SKM-1 treated with dmso at 0.1 percent for 144 hours (cell line): Measurements from ENCODE around the gene RGS5.

ENCODE experiments used
- DNase-seq: peaks from one replicate; lab custom pipeline; 2025; ENCODE audit not compliant: unreplicated experiment; lab: John Stamatoyannopoulos, UW

RGS5 gene

GRCh38 chr1:163148911-163149310, 53.8 kb downstream of the RGS5 start:
- DNase-seq = no peak

DNA sequence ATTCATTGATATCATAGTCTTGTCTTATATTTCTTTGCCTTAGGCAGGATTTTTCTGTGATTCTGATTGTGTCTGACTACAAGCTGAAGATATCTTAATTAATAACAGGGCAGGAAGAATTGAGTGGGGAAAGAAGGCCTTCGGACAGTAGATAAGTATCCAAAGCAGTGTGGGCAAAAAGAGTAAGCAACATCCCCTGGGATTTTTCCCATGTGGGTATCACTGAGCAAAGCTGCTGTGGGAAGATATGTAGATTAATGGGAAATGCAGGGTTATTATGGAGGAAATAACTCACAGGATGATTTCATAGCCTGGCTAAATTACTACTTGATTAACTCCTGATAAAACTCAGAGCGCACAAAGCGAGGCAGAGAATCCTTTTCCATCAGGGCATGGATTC, 55.7 kb downstream of the RGS5 start:
- no peak for DNase-seq

GRCh38 chr1:163145435-163145834, 57.3 kb downstream of the RGS5 start:
- no peak for DNase-seq

DNA sequence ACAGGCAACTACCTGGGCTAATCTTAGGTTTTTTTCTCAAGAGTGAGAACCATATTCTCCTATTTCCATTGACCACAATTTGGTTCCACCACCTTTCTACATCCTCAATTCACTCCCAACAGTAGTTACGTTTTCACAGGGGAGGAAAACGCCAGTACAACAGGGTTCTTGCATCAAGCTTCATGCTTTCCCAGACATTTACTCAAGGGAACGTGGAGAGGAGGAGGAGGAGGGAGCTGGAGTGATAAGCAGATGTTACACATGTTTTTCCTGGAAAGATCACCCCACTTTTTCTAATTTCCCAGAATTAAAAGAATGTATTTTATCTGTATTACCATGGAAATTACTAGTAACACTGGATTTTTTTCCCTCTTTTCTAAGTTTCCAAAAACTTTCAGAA, 58.3 kb downstream of the RGS5 start:
- DNase-seq = no peak

GRCh38 chr1:163142152-163142551, 60.6 kb downstream of the RGS5 start:
- DNase-seq = no peak

GRCh38 chr1:163141556-163141955, 61.2 kb downstream of the RGS5 start:
- DNase-seq = no peak

GRCh38 chr1:163137556-163138265, 65.0 kb downstream of the RGS5 start:
- no peak for DNase-seq

DNA sequence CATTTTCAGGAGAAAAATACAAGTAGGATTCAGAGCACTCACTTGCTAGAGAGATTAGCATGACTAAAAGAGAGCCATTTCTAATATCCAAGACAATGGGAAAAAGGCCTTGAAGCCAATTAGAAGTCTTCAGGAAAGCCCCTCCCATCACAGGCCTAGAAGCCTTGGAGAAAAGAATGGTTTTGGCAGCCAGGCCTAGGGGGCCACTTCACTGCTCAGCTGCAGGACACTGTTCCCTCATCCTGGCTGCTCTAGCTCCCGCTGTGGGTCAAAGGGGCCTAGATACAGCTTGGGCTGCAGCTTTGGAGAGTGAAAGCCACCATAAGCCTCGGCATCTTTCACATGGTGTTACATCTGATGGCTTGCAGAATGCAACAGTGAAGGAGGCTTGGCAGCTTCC, 70.7 kb downstream of the RGS5 start:
- no peak for DNase-seq

DNA sequence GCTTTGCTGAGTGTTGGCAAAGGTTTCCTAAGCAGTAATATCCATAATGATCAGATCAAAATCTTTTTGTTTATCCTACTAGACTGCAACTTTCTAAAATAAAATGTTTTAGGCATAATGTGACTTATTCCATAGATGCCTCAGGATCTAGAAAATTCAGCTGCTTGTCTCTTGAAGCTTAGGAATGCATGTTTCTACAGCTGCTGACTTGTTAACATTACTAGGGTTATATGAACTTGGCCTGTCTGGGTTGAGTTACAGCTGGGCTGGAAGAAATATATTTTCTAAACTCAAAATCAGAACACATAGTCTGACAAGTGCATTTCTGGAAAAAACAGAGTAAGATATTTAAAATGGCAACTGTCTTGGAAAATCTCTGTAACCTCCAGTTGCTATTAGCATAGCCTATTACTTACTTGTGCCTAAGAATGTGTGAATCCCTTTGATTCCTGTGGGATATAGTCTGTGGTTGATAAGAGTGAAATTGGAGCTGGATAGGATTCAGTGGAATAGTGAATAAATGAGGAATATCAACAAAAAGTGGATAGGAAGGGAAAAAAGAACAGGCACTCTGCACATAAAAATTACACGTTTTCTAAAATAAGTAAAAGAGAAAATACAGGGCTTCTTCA, 72.4 kb downstream of the RGS5 start:
- no peak for DNase-seq

DNA sequence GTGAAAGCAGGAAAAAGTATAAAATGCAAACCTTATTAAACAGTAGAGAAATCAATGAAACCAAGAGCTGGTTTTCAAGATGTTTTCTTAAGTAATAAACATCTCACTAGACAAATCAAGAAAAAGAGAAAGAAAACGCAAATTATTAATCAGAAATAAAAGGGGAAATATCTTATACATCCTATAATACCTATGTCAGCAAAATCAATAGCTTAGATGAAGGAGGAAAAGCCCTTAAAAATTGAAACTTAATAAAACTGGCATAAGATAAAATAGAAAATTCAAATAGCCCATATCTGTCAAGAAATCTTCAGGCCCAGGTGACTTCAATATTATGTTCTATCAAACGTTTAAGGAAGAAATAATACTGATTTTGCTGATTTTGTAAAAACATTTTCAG, 74.4 kb downstream of the RGS5 start:
- no peak for DNase-seq

DNA sequence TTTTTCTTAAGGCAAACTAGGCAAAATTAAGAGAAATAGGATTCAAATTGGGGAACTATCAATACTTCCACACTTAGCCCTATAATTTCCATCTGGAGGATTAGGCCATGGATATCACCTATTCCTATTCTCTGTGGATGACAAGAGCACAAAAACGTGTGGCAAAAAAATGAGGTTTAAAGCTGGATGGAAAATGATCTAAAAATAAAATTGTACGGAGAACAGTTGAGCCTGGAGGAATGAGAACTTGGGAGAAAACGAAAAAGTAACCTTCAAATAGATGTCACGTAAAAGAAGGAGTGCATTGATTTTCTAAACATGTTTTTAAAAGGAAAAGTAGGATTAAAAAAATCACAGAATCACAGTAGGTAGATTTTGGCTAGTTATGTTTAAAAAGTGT, 77.9 kb downstream of the RGS5 start:
- no peak for DNase-seq

DNA sequence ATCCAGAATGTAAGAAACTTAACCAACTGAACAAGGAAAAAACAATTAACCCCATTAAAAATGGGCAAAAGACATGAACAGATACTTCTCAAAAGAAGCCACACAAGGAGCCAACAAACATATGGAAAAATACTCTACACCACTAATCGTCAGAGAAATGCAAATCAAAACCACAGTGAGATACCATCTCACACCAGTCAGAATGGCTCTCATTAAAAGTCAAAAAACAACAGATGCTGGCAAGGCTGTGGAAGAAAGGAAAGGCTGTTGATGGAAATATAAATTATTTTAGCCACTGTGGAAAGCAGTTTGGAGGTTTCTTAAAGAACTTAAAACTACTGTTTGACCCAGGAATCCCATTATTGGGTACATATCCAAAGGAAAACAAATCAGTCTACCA, 82.3 kb downstream of the RGS5 start:
- no peak for DNase-seq

- no peak for DNase-seq
Measured at GRCh38 chr1:163119707-163120106, 83.0 kb downstream of the RGS5 start.

- DNase-seq = no peak
Measured at GRCh38 chr1:163115887-163116286, 86.8 kb downstream of the RGS5 start.

DNA sequence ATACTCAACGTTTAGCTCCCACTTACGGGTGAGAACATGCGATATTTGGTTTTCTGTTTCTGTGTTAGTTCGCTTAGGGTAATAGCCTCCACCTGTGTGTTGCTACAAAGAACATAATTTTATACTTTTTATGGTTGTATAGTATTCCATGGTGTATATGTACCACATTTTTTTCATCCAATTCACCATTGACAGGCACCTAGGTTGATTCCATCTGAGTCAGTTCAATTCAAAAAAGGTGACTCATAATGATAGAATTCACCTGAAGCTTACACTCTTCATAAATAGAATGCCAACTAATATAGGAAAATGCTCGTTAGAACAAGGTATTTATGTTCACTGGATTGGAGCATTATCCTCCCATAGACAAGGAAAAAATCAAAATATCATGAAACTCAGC, 95.1 kb downstream of the RGS5 start:
- DNase-seq = no peak

- DNase-seq = no peak
Measured at GRCh38 chr1:163106364-163106987, 96.2 kb downstream of the RGS5 start.

- no peak for DNase-seq
Measured at GRCh38 chr1:163104385-163105099, 98.2 kb downstream of the RGS5 start.

DNA sequence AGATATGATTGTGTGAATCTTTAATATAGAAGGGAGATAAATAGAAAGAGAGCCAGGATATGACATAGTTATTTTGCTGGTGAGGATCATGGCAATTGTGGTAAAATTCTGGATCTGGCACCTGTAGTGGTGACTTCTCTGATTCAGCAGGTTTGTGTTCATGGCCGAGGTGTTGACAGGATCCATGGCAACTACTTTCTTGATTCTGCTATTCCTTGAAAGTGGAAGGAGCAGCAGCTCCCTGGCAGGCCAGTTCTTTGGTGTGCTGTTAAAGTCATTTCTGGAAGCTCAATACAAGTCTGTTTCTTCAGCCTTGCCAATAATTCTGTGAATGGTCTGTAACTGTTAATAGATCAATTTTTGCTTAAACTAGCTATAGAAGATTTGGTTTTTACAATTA, 100.1 kb downstream of the RGS5 start:
- DNase-seq = no peak

- DNase-seq = no peak
Measured at GRCh38 chr1:163095213-163095612, 107.5 kb downstream of the RGS5 start.

DNA sequence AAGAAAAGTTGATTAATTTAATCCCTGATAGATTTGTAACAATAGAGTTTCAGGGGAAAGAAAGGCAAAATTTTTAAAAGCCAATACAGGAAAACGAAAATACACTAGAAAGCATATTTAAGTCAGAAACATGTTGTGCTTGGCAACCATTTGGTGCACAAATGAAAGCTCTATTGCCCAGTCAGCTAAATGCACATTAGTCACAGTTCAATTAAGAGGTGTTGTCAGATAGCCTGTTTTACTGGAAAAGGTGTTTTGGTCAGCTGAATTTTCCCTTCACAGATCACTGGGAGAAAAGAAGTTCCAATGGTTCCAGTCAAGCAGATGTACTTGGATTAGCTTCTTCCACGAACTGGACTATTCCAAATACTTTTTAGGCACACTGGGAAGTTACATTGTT, 108.1 kb downstream of the RGS5 start:
- DNase-seq = no peak

- DNase-seq = no peak
Measured at GRCh38 chr1:163094182-163094581, 108.5 kb downstream of the RGS5 start.

GRCh38 chr1:163093579-163093978, 109.1 kb downstream of the RGS5 start:
- DNase-seq = no peak
